ENCODE results near the gene ZBTB38.

The ZBTB38 gene

DNA sequence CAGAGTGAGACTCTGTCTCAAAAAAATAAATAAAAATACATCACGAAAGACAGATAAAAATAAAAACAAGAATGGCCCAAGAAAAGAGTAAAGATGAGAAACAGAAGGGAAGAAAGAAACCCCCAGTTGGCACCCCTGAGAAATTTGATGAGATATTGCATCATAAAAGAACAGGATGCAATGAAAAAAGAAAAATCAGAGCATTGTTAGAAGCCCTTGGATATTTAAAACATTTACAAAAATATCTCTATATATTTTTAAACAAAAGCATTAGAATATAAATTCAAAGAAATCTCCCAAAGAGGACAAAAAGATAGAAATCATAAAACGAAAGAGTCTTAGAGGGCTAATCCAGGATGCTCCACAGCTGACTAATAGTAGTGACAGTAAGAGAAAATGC is 18.6 kb upstream of the ZBTB38 start:
- no peak overlapping the region for H2AFZ ChIP-seq (ENCODE audit: low read depth, low read length)
- TF ChIP-seq EZH2 (IDR thresholded peaks at IDR 0.05; ENCODE audit: borderline replicate concordance, low read depth, low read length, severe bottlenecking), result no peak
- TF ChIP-seq, protein P1, sequence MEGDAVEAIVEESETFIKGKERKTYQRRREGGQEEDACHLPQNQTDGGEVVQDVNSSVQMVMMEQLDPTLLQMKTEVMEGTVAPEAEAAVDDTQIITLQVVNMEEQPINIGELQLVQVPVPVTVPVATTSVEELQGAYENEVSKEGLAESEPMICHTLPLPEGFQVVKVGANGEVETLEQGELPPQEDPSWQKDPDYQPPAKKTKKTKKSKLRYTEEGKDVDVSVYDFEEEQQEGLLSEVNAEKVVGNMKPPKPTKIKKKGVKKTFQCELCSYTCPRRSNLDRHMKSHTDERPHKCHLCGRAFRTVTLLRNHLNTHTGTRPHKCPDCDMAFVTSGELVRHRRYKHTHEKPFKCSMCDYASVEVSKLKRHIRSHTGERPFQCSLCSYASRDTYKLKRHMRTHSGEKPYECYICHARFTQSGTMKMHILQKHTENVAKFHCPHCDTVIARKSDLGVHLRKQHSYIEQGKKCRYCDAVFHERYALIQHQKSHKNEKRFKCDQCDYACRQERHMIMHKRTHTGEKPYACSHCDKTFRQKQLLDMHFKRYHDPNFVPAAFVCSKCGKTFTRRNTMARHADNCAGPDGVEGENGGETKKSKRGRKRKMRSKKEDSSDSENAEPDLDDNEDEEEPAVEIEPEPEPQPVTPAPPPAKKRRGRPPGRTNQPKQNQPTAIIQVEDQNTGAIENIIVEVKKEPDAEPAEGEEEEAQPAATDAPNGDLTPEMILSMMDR (IDR thresholded peaks at IDR 0.05; ENCODE audit: borderline replicate concordance, extremely low read depth, low read length, poor library complexity, severe bottlenecking), result no peak

DNA sequence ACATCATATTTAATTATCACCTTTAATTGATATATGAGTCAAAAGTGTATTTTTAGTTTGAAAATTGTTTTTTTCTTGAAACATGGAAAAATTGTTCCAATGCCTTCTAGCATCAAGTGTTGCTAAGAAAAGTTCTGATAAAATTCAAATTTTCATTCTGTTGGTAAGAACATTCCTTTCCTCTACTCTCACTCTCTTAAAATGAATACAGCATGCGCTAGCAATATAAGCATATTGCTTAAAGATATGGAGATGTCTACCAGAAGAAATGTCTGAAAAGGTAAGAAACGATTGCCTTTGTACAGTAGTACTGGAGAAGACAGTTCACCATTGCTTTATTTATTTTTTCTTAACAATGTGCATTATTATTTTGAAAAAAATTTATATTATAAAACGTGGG is 17.6 kb upstream of the ZBTB38 start:
- TF ChIP-seq, protein P1 (IDR thresholded peaks at IDR 0.05; ENCODE audit: borderline replicate concordance, extremely low read depth, low read length, poor library complexity, severe bottlenecking), result no peak
- TF ChIP-seq EZH2 (IDR thresholded peaks at IDR 0.05; ENCODE audit: borderline replicate concordance, low read depth, low read length, severe bottlenecking), result no peak
- Histone ChIP-seq H3K9ac (ENCODE audit: low read depth, low read length) (no peak overlapping the region), H3K4me1 (ENCODE audit: insufficient read depth, low read length) (no peaks in the 10 kb centered on the region), H4K20me1 (ENCODE audit: insufficient read depth, low read length) (no peaks in the 10 kb centered on the region), H3K9me3 (ENCODE audit: insufficient read depth, low read length, severe bottlenecking) (no peaks in the 10 kb centered on the region), H3K27ac (ENCODE audit: low read length) (no peak overlapping the region), H3K4me3 (ENCODE audit: low read depth in 1 of 2, low read length in 2 of 2) (no peak overlapping the region), H3K4me2 (ENCODE audit: insufficient read depth, low read length) (no peak overlapping the region), H3K36me3 (ENCODE audit: insufficient read depth, low read length) (no peaks in the 10 kb centered on the region), H2AFZ (ENCODE audit: low read depth, low read length) (no peak overlapping the region), H3K79me2 (ENCODE audit: insufficient read depth, low read length) (no peaks in the 10 kb centered on the region), H3K27me3 (ENCODE audit: insufficient read depth, low read length, poor library complexity) (no peaks in the 10 kb centered on the region)
- ATAC-seq (ENCODE audit: insufficient read depth, low read depth) (no peak), DNase-seq (no peak)

More for the DNA sequence above, 18.6 kb upstream of the ZBTB38 start:
- H4K20me1 ChIP-seq (ENCODE audit: insufficient read depth, low read length), result no peaks in the 10 kb centered on the region
- DNase-seq (no peak), ATAC-seq (ENCODE audit: insufficient read depth, low read depth) (no peak)
- H3K9me3 ChIP-seq (ENCODE audit: insufficient read depth, low read length, severe bottlenecking), result no peaks in the 10 kb centered on the region
- H3K9ac ChIP-seq (ENCODE audit: low read depth, low read length), result no peak overlapping the region
- H3K4me1 ChIP-seq (ENCODE audit: insufficient read depth, low read length), result no peaks in the 10 kb centered on the region
- no peaks in the 10 kb centered on the region for H3K79me2 ChIP-seq (ENCODE audit: insufficient read depth, low read length)
- no peak overlapping the region for H3K4me2 ChIP-seq (ENCODE audit: insufficient read depth, low read length)
- H3K36me3 ChIP-seq (ENCODE audit: insufficient read depth, low read length), result no peaks in the 10 kb centered on the region
- no peaks in the 10 kb centered on the region for H3K27me3 ChIP-seq (ENCODE audit: insufficient read depth, low read length, poor library complexity)
- H3K27ac ChIP-seq (ENCODE audit: low read length), result no peak overlapping the region
- no peak overlapping the region for H3K4me3 ChIP-seq (ENCODE audit: low read depth in 1 of 2, low read length in 2 of 2)

DNA sequence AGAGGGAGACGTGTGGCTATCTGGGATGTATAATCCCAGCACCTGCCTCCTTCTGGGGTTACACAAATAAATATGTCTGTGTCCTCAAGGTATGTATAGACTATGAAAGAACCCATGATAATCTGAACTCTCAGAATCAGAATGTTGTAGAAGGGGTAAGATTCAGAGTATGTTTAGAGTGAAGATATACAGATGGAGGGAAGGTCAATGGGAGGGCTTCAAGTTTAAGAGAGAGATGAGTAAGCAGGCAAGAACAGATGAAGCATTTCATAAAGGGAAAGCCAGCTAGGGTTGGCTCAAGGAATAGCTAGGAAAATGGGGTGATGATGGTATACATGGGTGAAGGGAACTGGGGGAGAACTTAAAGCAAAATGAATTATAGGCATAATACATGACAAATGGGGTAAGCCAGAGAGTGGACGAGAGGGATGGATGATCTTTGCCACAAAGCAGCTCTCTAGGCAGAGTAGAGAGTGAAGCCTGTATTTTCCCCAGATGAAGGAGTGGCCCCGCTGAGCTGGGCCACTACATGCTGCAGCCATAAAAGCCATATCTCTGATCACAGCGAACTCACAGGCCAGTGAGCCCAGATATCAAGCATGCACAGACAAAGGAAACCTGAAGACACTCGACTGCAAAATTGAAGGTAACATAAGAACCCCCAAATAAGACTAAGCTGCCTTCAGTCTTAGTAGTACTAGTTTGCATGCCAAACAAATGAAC is 15.9 kb upstream of the ZBTB38 start:
- no peak overlapping the region for H3K4me2 ChIP-seq (ENCODE audit: insufficient read depth, low read length)
- H3K9me3 ChIP-seq (ENCODE audit: insufficient read depth, low read length, severe bottlenecking), result no peaks in the 10 kb centered on the region
- no peak overlapping the region for H3K27ac ChIP-seq (ENCODE audit: low read length)
- no peak for ATAC-seq (ENCODE audit: insufficient read depth, low read depth)
- no peaks in the 10 kb centered on the region for H3K27me3 ChIP-seq (ENCODE audit: insufficient read depth, low read length, poor library complexity)
- H3K79me2 ChIP-seq (ENCODE audit: insufficient read depth, low read length), result no peaks in the 10 kb centered on the region
- DNase-seq, result no peak
- H3K4me1 ChIP-seq (ENCODE audit: insufficient read depth, low read length), result no peaks in the 10 kb centered on the region
- H3K4me3 ChIP-seq (ENCODE audit: low read depth in 1 of 2, low read length in 2 of 2), result no peak overlapping the region
- no peak overlapping the region for H2AFZ ChIP-seq (ENCODE audit: low read depth, low read length)
- no peaks in the 10 kb centered on the region for H3K36me3 ChIP-seq (ENCODE audit: insufficient read depth, low read length)
- H4K20me1 ChIP-seq (ENCODE audit: insufficient read depth, low read length), result no peaks in the 10 kb centered on the region
- TF ChIP-seq, protein P1 (IDR thresholded peaks at IDR 0.05; ENCODE audit: borderline replicate concordance, extremely low read depth, low read length, poor library complexity, severe bottlenecking), result no peak
- TF ChIP-seq EZH2 (IDR thresholded peaks at IDR 0.05; ENCODE audit: borderline replicate concordance, low read depth, low read length, severe bottlenecking), result no peak
- H3K9ac ChIP-seq (ENCODE audit: low read depth, low read length), result no peak overlapping the region
